Keratinocyte (primary cell): ENCODE data around the gene SLC16A1. TPM values are rescaled to one million over a fixed set of nuclear protein-coding genes. Genes with fewer than 3 reads are reported as not detected.

Experiments used
- DNase-seq: peaks from one replicate; pipeline ENCODE4 v3.0.0-alpha.2; 2011; ENCODE audit warnings: low read depth, missing footprints, low spot score
- FAIRE-seq: peaks from 2 replicates; lab custom pipeline; 2011; peaks lifted over from hg19 to GRCh38; lab: Jason Lieb, UNC
- H2AFZ ChIP-seq: 2 replicates; pipeline ENCODE4 v1.6.0; 2012; ENCODE audit warnings: low read length, control low read depth, inconsistent platforms; ENCODE audit not compliant: control insufficient read depth
- H3K27ac ChIP-seq: 2 replicates; pipeline ENCODE4 v1.5.1; 2011; ENCODE audit warnings: low read length; ENCODE audit not compliant: control insufficient read depth, insufficient read depth
- H3K27me3 ChIP-seq: 3 replicates; pipeline ENCODE4 v1.6.0; 2011; ENCODE audit warnings: low read length; ENCODE audit not compliant: control insufficient read depth, insufficient read depth; ENCODE audit errors: extremely low read depth
- H3K36me3 ChIP-seq, 2 experiments: 2 replicates in 1 of 2; 3 replicates in 1 of 2; pipeline ENCODE4 v1.5.1; 2011; ENCODE audit warnings: low read length in 2 of 2, mild to moderate bottlenecking in 1 of 2; ENCODE audit not compliant: control insufficient read depth in 2 of 2, insufficient read depth in 2 of 2; ENCODE audit errors: extremely low read depth in 1 of 2
- H3K4me1 ChIP-seq: 3 replicates; pipeline ENCODE4 v1.5.1; 2011; ENCODE audit warnings: low read length; ENCODE audit not compliant: control insufficient read depth, insufficient read depth; ENCODE audit errors: extremely low read depth
- H3K4me2 ChIP-seq: 3 replicates; pipeline ENCODE4 v1.6.0; 2011; ENCODE audit warnings: low read depth, low read length; ENCODE audit not compliant: control insufficient read depth, insufficient read depth; ENCODE audit errors: extremely low read depth
- H3K4me3 ChIP-seq, 3 experiments: fragments of 200-600 bp in 1 of 3; sonication (generic) in 1 of 3; 2 replicates in 2 of 3; 3 replicates in 1 of 3; pipeline ENCODE4 v1.5.1; 2011 to 2016; ENCODE audit warnings: low read length in 3 of 3, mild to moderate bottlenecking in 3 of 3, control low read depth in 2 of 3, inconsistent platforms in 1 of 3, low read depth in 1 of 3, mixed read lengths in 1 of 3, mixed run types in 1 of 3, moderate library complexity in 1 of 3; ENCODE audit not compliant: control insufficient read depth in 2 of 3, insufficient read depth in 2 of 3; ENCODE audit errors: extremely low read depth in 1 of 3
- H3K79me2 ChIP-seq: 2 replicates; pipeline ENCODE4 v1.6.0; 2012; ENCODE audit warnings: low read length; ENCODE audit not compliant: control insufficient read depth, insufficient read depth
- H3K9ac ChIP-seq: 3 replicates; pipeline ENCODE4 v1.6.0; 2011; ENCODE audit warnings: low read length; ENCODE audit not compliant: control insufficient read depth, insufficient read depth; ENCODE audit errors: extremely low read depth
- H3K9me1 ChIP-seq: 3 replicates; pipeline ENCODE4 v1.6.0; 2011; ENCODE audit warnings: low read length; ENCODE audit not compliant: control insufficient read depth, insufficient read depth; ENCODE audit errors: extremely low read depth
- H3K9me3 ChIP-seq: 2 replicates; pipeline ENCODE4 v1.5.1; 2012; ENCODE audit warnings: low read depth, low read length; ENCODE audit not compliant: control insufficient read depth
- H4K20me1 ChIP-seq: 3 replicates; pipeline ENCODE4 v1.6.0; 2011; ENCODE audit warnings: low read length; ENCODE audit not compliant: control insufficient read depth, insufficient read depth; ENCODE audit errors: extremely low read depth
- EZH2 ChIP-seq: IDR thresholded peaks from one replicate; pipeline ENCODE4 v1.6.1; 2012; ENCODE audit warnings: inconsistent platforms, mild to moderate bottlenecking, low read length, moderate library complexity
- dilution Hi-C: fragments of 300-500 bp; cut with MboI; formaldehyde crosslinking; loops from one replicate; pipeline ENCODE4 v1.7.0; 2020; ENCODE audit warnings: low sequenced_read_pairs; ENCODE audit not compliant: extremely low pct_ligation_motif_present
- polyA plus RNA-seq, 5 experiments: library from polyadenylated mRNA; depleted of rRNA in 3 of 5; stranded (reverse) in 3 of 5; stranded (forward) in 1 of 5; unstranded in 1 of 5; fragments of >200 nt; gene quantifications; 1 replicate in 1 of 5; 2 replicates in 3 of 5; 3 replicates in 1 of 5; pipeline versions ENCODE4 v1.2.1 to v1.2.3, GENCODE V29; 2011 to 2012; ENCODE audit warnings: missing spikeins in 2 of 5, low read depth in 1 of 5, low replicate concordance in 1 of 5
- TF ChIP-seq, protein P1 (sequence below), 3 experiments: IDR thresholded peaks in 1 of 3; conservative IDR thresholded peaks in 1 of 3; optimal IDR thresholded peaks in 1 of 3; 2 replicates in 2 of 3; 3 replicates in 1 of 3; pipeline versions ENCODE3 to v1.5.1; 2011; ENCODE audit warnings: low read length in 3 of 3, mild to moderate bottlenecking in 3 of 3, moderate library complexity in 2 of 3, control low read depth in 1 of 3, inconsistent platforms in 1 of 3; ENCODE audit not compliant: insufficient read depth in 2 of 3; ENCODE audit errors: extremely low read depth in 1 of 3

SLC16A1 gene
- polyA plus RNA-seq, 1 donor (not counting 4 experiments of a cell fraction or from before 2014, with no cell fraction given), result 242 TPM

DNA sequence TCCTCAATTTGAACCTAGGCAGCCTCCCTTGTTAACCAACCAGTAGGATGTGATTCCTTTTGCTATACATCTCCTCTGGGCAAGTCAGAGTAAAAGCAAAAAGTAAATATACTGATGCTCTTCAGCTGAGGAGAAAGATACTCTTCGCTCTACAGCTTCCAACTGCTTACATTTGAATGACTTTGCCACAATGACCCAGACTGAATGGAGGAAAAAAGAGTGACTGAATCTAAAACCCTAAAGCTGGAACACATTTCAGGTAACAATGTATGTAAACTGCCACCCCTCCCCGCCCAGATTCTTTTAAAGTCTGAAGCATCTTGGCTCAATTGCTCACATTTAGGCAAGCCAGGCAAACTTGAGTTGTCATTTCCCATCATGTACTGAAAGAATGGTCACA, 46.1 kb downstream of the SLC16A1 start:
- H4K20me1 ChIP-seq, result no peaks in the 10 kb centered on the region
- no peak for FAIRE-seq
- H3K27me3 ChIP-seq, result no peaks in the 10 kb centered on the region
- DNase-seq, result no peak
- TF ChIP-seq, protein P1, sequence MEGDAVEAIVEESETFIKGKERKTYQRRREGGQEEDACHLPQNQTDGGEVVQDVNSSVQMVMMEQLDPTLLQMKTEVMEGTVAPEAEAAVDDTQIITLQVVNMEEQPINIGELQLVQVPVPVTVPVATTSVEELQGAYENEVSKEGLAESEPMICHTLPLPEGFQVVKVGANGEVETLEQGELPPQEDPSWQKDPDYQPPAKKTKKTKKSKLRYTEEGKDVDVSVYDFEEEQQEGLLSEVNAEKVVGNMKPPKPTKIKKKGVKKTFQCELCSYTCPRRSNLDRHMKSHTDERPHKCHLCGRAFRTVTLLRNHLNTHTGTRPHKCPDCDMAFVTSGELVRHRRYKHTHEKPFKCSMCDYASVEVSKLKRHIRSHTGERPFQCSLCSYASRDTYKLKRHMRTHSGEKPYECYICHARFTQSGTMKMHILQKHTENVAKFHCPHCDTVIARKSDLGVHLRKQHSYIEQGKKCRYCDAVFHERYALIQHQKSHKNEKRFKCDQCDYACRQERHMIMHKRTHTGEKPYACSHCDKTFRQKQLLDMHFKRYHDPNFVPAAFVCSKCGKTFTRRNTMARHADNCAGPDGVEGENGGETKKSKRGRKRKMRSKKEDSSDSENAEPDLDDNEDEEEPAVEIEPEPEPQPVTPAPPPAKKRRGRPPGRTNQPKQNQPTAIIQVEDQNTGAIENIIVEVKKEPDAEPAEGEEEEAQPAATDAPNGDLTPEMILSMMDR (optimal IDR thresholded peaks at IDR 0.05 in 1 of 3, IDR thresholded peaks at IDR 0.05 in 1 of 3, conservative IDR thresholded peaks at IDR 0.05 in 1 of 3; ENCODE audit: extremely low read depth in 1 of 3, insufficient read depth in 2 of 3, low read length in 3 of 3), result no peak
- TF ChIP-seq EZH2, result no peak
- H3K9me1 ChIP-seq, result no peaks in the 10 kb centered on the region
- H3K36me3 ChIP-seq, result peaks cover 10 to 37% of the 10 kb centered on the region in 2 experiments
- H3K79me2 ChIP-seq, result peaks cover 13% of the 10 kb centered on the region
- no peak overlapping the region for H2AFZ ChIP-seq
- no peak overlapping the region for H3K9ac ChIP-seq
- dilution Hi-C loops, result no loop called here
- no peak overlapping the region for H3K4me2 ChIP-seq
- no peaks in the 10 kb centered on the region for H3K9me3 ChIP-seq
- H3K4me3 ChIP-seq, result no peak overlapping the region
- no peak overlapping the region for H3K27ac ChIP-seq
- H3K4me1 ChIP-seq, result peaks cover 28% of the 10 kb centered on the region

DNA sequence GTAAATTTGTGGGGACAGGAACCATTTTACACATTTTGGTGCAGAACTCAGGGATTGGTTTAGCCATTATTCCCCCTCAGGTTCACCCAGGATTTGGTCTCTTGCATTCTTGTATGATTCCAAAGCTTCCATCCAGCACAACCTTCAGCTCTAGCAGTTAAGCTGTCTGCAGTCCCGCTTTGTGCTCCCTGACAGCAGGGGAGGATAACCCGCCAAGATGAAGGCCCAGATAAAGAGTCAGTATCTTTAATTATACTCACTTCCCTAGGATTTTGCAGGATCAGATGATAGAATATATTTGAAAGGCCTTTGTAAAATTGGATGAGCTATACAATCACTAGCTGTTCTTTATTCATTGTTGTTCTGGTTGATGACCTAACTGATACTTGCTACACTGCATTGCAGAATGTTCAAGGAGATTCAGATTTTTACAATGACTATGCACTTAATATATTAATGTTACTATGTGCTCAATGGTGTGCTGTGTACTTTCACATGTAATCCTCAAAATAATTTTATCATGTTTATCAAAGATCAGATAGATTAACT, 49.8 kb downstream of the SLC16A1 start:
- Histone ChIP-seq H3K9me3 (no peaks in the 10 kb centered on the region), H2AFZ (no peak overlapping the region), H3K4me3 (peak overlapping the region in 1 of 3 experiments; percentile 1), H3K36me3 (peaks cover 0 to 11% of the 10 kb centered on the region in 2 experiments), H3K9ac (peak overlapping the region; percentile 65), H3K27me3 (no peaks in the 10 kb centered on the region), H3K4me1 (peaks cover 49% of the 10 kb centered on the region), H3K4me2 (peak overlapping the region; percentile 82), H3K9me1 (no peaks in the 10 kb centered on the region), H3K27ac (peak overlapping the region; percentile 83), H4K20me1 (no peaks in the 10 kb centered on the region), H3K79me2 (peaks cover 2% of the 10 kb centered on the region)
- DNase-seq (no peak), FAIRE-seq (no peak)
- TF ChIP-seq, protein P1 (optimal IDR thresholded peaks at IDR 0.05 in 1 of 3, IDR thresholded peaks at IDR 0.05 in 1 of 3, conservative IDR thresholded peaks at IDR 0.05 in 1 of 3; ENCODE audit: extremely low read depth in 1 of 3, insufficient read depth in 2 of 3, low read length in 3 of 3), result no peak
- TF ChIP-seq EZH2, result no peak
- dilution Hi-C loops, result no loop called here
